ENCODE measurements around the gene HTR5A.

HTR5A gene

GRCh38 chr7:155059703-155060102, 10.4 kb upstream of the HTR5A start:
- no peak for TF ChIP-seq CTCF (conservative IDR thresholded peaks at IDR 0.05; ENCODE audit: low read length)
- DNase-seq (ENCODE audit: low read depth), result no peak
- no peak overlapping the region for H3K4me3 ChIP-seq (ENCODE audit: low read length)

- no peak for TF ChIP-seq CTCF (conservative IDR thresholded peaks at IDR 0.05; ENCODE audit: low read length)
- H3K4me3 ChIP-seq (ENCODE audit: low read length), result no peak overlapping the region
- no peak for DNase-seq (ENCODE audit: low read depth)
Observed at GRCh38 chr7:155062411-155062810, 7.7 kb upstream of the HTR5A start.

- H3K4me3 ChIP-seq (ENCODE audit: low read length), result no peak overlapping the region
- no peak for TF ChIP-seq CTCF (conservative IDR thresholded peaks at IDR 0.05; ENCODE audit: low read length)
- no peak for DNase-seq (ENCODE audit: low read depth)
Observed at GRCh38 chr7:155064186-155064585, 5.9 kb upstream of the HTR5A start.

- DNase-seq (ENCODE audit: low read depth), result peak; percentile 71
- TF ChIP-seq CTCF (conservative IDR thresholded peaks at IDR 0.05; ENCODE audit: low read length), result no peak
- H3K4me3 ChIP-seq (ENCODE audit: low read length), result no peak overlapping the region
Observed at GRCh38 chr7:155066417-155066950, 3.6 kb upstream of the HTR5A start.

- DNase-seq (ENCODE audit: low read depth), result no peak
- TF ChIP-seq CTCF (conservative IDR thresholded peaks at IDR 0.05; ENCODE audit: low read length), result no peak
Observed at GRCh38 chr7:155071121-155071651, 1.1 kb downstream of the HTR5A start.

GRCh38 chr7:155071916-155072571, 1.9 kb downstream of the HTR5A start:
- no peak for TF ChIP-seq CTCF (conservative IDR thresholded peaks at IDR 0.05; ENCODE audit: low read length)
- no peak for DNase-seq (ENCODE audit: low read depth)
- H3K4me3 ChIP-seq (ENCODE audit: low read length), result no peak overlapping the region

More at GRCh38 chr7:155071121-155071651, 1.1 kb downstream of the HTR5A start:
- H3K4me3 ChIP-seq (ENCODE audit: low read length), result no peak overlapping the region

GRCh38 chr7:155073922-155074321, 3.8 kb downstream of the HTR5A start:
- TF ChIP-seq CTCF (conservative IDR thresholded peaks at IDR 0.05; ENCODE audit: low read length), result no peak
- no peak overlapping the region for H3K4me3 ChIP-seq (ENCODE audit: low read length)
- DNase-seq (ENCODE audit: low read depth), result no peak
